Measurements from ENCODE around the gene ATG9B. TPM values are rescaled to one million over a fixed set of nuclear protein-coding genes. Genes with fewer than 3 reads are reported as not detected.
A peak's percentile ranks its signal among the peaks of the same experiment; 100 is the strongest.

The ATG9B gene
- total and polyA plus RNA-seq, 9 of the 15 experiments (the other 6 are each of a cell fraction or from before 2014, with no cell fraction given), result 0.29 to 8.0 (median 2.1) TPM

DNA sequence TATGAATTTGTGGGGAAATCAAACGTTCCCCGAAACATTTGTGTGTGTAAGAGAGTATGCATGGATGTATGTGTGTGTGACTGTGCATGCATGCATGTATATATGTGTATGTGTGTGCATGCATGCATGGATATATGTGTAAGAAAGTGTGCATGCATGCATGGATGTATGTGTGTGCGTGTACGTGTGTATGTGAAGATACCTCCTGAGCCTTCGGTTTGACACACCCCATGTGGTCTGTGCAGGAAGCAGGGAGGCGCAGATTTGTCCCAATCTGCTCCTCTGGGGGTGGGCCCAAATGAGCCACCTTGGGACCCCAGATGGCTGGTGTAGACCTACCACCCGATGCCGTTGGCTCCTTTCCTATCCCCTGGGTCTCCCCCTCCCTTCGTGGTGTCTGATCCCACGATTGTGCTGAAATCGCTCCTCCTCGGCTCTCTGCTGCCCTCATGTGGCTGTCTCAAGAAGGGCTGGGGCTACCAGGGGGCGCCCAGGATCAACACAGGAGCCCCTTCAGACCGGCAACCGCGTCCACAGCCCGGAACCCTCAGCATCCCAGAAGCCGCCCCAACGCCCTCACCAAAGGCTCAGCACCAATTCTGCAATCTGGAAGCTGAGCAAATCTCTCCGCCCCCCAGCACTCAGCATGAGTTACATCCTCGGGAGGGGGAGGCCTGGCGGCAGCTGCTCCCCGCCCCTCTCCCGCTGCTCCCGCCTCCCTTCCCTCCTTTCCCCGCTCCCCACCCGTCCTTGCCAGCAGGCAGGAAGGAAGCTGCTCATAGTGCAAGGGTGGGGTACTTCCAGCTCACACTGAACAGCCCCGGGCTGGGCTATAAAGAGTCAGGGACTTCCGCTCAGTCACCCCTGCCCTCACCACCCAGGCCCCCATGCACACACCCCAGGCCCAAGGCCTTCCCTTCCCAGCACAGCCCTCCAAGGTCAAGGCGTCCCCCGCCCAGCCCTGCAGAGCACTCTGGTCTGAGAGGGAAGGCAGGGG lies 35.8 kb downstream of the ATG9B start (continued):
- TF ChIP-seq, protein P1, sequence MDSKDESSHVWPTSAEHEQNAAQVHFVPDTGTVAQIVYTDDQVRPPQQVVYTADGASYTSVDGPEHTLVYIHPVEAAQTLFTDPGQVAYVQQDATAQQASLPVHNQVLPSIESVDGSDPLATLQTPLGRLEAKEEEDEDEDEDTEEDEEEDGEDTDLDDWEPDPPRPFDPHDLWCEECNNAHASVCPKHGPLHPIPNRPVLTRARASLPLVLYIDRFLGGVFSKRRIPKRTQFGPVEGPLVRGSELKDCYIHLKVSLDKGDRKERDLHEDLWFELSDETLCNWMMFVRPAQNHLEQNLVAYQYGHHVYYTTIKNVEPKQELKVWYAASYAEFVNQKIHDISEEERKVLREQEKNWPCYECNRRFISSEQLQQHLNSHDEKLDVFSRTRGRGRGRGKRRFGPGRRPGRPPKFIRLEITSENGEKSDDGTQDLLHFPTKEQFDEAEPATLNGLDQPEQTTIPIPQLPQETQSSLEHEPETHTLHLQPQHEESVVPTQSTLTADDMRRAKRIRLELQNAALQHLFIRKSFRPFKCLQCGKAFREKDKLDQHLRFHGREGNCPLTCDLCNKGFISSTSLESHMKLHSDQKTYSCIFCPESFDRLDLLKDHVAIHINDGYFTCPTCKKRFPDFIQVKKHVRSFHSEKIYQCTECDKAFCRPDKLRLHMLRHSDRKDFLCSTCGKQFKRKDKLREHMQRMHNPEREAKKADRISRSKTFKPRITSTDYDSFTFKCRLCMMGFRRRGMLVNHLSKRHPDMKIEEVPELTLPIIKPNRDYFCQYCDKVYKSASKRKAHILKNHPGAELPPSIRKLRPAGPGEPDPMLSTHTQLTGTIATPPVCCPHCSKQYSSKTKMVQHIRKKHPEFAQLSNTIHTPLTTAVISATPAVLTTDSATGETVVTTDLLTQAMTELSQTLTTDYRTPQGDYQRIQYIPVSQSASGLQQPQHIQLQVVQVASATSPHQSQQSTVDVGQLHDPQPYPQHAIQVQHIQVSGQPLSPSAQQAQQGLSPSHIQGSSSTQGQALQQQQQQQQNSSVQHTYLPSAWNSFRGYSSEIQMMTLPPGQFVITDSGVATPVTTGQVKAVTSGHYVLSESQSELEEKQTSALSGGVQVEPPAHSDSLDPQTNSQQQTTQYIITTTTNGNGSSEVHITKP (IDR thresholded peaks at IDR 0.05; ENCODE audit: partially characterized antibody), result peak; percentile 11
- TF ChIP-seq KDM4B (IDR thresholded peaks at IDR 0.05; ENCODE audit: borderline replicate concordance in 2 of 2, low read depth in 1 of 2), result 0 out of 4 replicates have a peak, but pooled peaks of 1 of the 2 experiments have one; percentile 21
- TF ChIP-seq ZNF23 (CRISPR knock-in tag; IDR thresholded peaks at IDR 0.05), result no peak
- peak in 1 of 2 experiments; percentile 35; a peak in 1 of 4 replicates for TF ChIP-seq MNT (conservative IDR thresholded peaks at IDR 0.05)
- TF ChIP-seq HDAC1 (IDR thresholded peaks at IDR 0.05), result 0 out of 4 replicates have a peak, but pooled peaks of 1 of the 2 experiments have one; percentile 26
- TF ChIP-seq ZBTB7A (IDR thresholded peaks at IDR 0.05; ENCODE audit: borderline replicate concordance, control insufficient read depth, low read depth, low read length), result peak; percentile 97
- TF ChIP-seq PBX2 (CRISPR knock-in tag; IDR thresholded peaks at IDR 0.05; ENCODE audit: low read depth), result no peak
- TF ChIP-seq PBX2 (tag; conservative IDR thresholded peaks at IDR 0.05; ENCODE audit: low read depth), result 0 out of 2 replicates have a peak, but pooled peaks have one; percentile 16
- TF ChIP-seq, protein P2, sequence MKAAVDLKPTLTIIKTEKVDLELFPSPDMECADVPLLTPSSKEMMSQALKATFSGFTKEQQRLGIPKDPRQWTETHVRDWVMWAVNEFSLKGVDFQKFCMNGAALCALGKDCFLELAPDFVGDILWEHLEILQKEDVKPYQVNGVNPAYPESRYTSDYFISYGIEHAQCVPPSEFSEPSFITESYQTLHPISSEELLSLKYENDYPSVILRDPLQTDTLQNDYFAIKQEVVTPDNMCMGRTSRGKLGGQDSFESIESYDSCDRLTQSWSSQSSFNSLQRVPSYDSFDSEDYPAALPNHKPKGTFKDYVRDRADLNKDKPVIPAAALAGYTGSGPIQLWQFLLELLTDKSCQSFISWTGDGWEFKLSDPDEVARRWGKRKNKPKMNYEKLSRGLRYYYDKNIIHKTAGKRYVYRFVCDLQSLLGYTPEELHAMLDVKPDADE (conservative IDR thresholded peaks at IDR 0.05; ENCODE audit: control insufficient read depth, low read depth, low read length), result peak; percentile 39; the same call in 1 of the 2 replicates
